HG03460 (cell line): Measurements from ENCODE around the gene FAM163B.

Experiments
- ATAC-seq: cut with Tn5 transposase; IDR thresholded peaks from one replicate; pipeline ENCODE4 v1.9.1; 2021; ENCODE audit not compliant: unreplicated experiment

FAM163B gene

GRCh38 chr9:133599470-133600173 lies 9.6 kb downstream of the FAM163B start:
- ATAC-seq: no peak

- no peak for ATAC-seq
These were observed 10.2 kb downstream of the FAM163B start for GRCh38 chr9:133598978-133599377.

GRCh38 chr9:133597316-133597957 lies 11.8 kb downstream of the FAM163B start:
- no peak for ATAC-seq

GRCh38 chr9:133595910-133596309 lies 13.3 kb downstream of the FAM163B start:
- no peak for ATAC-seq

GRCh38 chr9:133594310-133594709 lies 14.9 kb downstream of the FAM163B start:
- ATAC-seq: no peak

- no peak for ATAC-seq
These were observed 15.5 kb downstream of the FAM163B start for GRCh38 chr9:133593587-133594253.

GRCh38 chr9:133592731-133593409 lies 16.3 kb downstream of the FAM163B start:
- ATAC-seq: no peak

- no peak for ATAC-seq
These were observed 17.2 kb downstream of the FAM163B start for GRCh38 chr9:133591985-133592384.

- ATAC-seq: no peak
These were observed 17.9 kb downstream of the FAM163B start for GRCh38 chr9:133591116-133591910.

- ATAC-seq: no peak
These were observed 18.8 kb downstream of the FAM163B start for GRCh38 chr9:133590231-133590855.

GRCh38 chr9:133589454-133590227 lies 19.5 kb downstream of the FAM163B start:
- no peak for ATAC-seq

GRCh38 chr9:133587466-133587865 lies 21.7 kb downstream of the FAM163B start:
- no peak for ATAC-seq

- no peak for ATAC-seq
These were observed 22.1 kb downstream of the FAM163B start for GRCh38 chr9:133587051-133587450.

- ATAC-seq: no peak
These were observed 23.5 kb downstream of the FAM163B start for GRCh38 chr9:133585481-133586351.

- no peak for ATAC-seq
These were observed 24.4 kb downstream of the FAM163B start for GRCh38 chr9:133584559-133585476.

GRCh38 chr9:133584167-133584558 lies 25.0 kb downstream of the FAM163B start:
- no peak for ATAC-seq

- ATAC-seq: no peak
These were observed 25.6 kb downstream of the FAM163B start for GRCh38 chr9:133583586-133583985.

GRCh38 chr9:133583111-133583510 lies 26.1 kb downstream of the FAM163B start:
- no peak for ATAC-seq
